Umbilical cord (tissue), 2 donors: ENCODE measurements around the gene MYO1C. TPM values are rescaled to one million over a fixed set of nuclear protein-coding genes. Genes with fewer than 3 reads are reported as not detected.
"Not testable (repeated sequence)": the region's sequence is repeated elsewhere in the genome, so short reads cannot be mapped to it uniquely, and the experiment has no call there.

Experiments
- DNase-seq: peaks from one replicate; pipeline ENCODE4 v3.0.0-alpha.2; 2015; ENCODE audit warnings: low spot score
- total RNA-seq: library from RNA; depleted of rRNA; stranded (reverse); fragments of >200 nt; gene quantifications from one replicate; pipeline ENCODE4 v1.2.3, GENCODE V29; 2014; ENCODE audit warnings: low replicate concordance; ENCODE audit not compliant: insufficient read depth

Gene MYO1C
- total RNA-seq, 1 donor from 2014 or later: 90.5 TPM

- no peak for DNase-seq
These were observed 30.0 kb downstream of the MYO1C start for GRCh38 chr17:1462164-1463112.

DNA sequence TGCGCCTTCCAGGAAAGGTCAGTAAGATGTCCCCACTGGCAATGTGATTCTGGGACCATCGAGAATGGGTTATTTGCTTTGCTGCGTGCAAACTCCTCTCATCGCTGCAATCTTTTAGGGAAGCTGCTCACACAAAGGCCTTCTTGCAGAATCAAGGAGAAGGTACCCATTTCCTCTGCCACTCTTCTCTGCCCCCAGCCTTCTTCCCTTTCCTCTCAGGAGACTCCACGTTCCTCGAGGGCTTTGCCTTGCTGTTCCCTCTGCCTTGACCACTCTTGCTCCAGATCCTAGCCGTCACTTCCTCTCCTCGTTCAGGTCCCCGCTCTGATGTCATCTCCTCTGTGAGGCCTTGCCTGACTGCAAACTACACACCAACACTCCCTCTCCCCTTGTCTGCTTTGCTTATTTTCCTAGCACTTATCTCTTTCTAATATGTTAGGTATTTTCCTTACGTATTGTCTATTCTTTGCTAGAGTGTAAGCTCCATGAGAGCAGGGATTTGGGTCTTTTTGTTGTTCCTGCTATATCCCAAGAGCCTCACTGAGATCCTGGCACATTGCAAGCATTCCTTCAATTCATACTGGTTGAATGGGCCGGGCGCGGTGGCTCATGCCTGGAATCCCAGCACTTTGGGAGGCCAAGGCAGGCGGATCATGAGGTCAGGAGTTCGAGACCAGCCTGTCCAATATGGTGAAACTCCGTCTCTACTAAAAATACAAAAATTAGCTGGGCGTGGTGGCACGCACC, 31.1 kb downstream of the MYO1C start:
- DNase-seq: no peak

DNA sequence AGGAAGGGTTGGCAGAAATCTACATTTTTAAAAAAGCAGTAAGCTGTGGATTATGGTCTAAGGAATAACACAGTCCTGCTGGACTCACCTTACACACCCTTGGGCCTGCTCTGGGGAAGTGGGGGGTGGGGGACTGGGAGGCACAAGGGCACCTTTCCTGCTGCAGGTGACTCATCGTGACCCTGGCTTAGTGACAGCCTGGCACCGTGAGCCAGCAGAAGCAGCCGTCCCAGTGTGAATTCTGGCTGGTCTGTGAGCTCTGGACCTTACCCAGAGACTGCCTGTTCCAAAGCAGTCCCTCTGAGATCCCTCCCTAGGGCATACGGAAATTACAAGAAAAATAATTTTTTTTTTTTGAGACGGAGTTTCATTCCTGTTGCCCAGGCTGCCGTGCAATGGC, 32.3 kb downstream of the MYO1C start:
- DNase-seq: no peak

GRCh38 chr17:1455797-1456599, 36.5 kb downstream of the MYO1C start, which contains the start of gene CRK:
TSS of gene CRK (minus strand) at chr17:1456232. CDS start at chr17:1456117, 115 bp downstream.
- DNase-seq: peak; percentile 98

- DNase-seq: peak; percentile 70
These were observed 37.1 kb downstream of the MYO1C start for GRCh38 chr17:1455291-1455796.

DNA sequence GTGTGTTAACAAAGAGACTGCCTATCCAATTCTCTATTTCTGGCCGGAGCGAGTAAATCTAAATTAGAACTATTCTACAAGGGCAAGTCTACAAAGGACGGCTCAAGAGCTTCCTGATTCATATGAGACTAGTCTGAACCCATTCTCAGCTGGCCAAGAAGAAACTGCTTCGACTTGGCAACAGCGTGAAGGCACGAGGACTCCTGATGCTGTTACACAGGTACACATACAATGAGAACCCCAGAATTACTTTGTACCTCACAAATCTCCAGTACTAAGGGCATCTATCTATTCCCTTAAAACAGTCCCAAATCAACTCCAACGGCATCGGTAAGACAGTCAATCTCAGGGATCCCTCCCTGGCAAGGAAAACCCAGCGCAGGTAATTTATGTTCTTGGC, 37.9 kb downstream of the MYO1C start:
- DNase-seq: no peak

- DNase-seq: not testable (repeated sequence)
These were observed 38.8 kb downstream of the MYO1C start for GRCh38 chr17:1453694-1454093.

- DNase-seq: no peak
These were observed 39.6 kb downstream of the MYO1C start for GRCh38 chr17:1452836-1453235.

DNA sequence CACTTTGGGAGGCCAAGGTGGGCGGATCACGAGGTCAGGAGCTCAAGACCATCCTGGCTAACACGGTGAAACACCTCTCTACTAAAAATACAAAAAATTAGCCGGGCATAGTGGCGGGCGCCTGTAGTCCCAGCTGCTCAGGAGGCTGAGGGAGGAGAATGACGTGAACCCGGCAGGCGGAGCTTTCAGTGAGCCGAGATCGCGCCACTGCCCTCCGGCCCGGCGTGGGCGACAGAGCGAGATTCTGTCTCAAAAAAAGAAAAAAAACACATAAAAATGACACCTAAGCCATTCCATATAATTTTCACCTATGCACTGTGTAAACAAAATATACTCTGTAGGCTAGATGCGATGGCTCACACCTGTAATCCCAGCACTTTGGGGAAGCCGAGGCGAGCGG, 42.2 kb downstream of the MYO1C start:
- DNase-seq: not testable (repeated sequence)

DNA sequence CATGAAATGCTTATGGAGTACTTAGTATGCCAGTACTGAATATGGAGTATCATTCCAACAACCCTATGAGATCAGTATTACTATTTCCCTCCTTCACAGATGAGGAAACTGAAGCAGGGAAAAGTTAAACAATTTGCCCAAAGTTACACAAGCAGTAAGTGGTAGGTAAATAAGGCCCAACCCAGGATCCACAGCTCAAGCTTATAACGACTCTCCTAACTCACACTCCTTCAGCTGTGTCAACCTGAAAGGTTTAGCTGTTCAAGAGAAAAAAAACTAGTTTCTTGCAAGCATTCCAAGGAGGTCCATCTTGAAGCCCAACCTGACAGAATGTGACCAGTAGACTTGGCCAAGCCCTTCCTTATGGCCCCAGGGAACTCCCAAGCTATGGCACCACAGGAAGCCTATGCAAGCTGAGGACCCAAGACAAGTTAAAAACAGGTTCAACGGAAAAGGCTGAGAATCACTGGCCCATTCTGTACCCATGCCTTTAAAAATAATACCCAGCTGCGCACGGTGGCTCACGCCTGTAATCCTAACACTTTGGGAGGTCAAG, 43.0 kb downstream of the MYO1C start:
- no peak for DNase-seq

- DNase-seq: no peak
These were observed 45.4 kb downstream of the MYO1C start for GRCh38 chr17:1447052-1447451.

DNA sequence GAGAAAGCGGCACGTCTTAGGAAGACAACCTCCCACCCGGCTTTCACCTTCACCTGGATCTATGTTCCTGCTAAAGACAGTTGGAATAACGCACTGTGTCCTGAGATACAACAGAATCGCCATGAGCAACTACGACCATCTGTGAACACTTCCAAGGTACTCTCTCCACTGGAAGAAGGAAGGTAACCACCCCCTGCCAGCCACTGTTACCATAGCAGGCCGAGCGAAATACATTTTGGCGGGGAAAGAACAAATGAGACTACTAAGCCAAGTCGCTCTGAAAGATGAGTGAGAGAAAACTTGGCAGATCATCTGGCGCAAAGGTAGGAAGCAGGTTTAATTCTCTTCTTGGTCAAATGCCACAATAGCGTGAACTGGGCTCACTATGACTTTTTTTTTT, 46.3 kb downstream of the MYO1C start:
- no peak for DNase-seq

GRCh38 chr17:1445695-1446094, 46.8 kb downstream of the MYO1C start:
- DNase-seq: not testable (repeated sequence)

DNA sequence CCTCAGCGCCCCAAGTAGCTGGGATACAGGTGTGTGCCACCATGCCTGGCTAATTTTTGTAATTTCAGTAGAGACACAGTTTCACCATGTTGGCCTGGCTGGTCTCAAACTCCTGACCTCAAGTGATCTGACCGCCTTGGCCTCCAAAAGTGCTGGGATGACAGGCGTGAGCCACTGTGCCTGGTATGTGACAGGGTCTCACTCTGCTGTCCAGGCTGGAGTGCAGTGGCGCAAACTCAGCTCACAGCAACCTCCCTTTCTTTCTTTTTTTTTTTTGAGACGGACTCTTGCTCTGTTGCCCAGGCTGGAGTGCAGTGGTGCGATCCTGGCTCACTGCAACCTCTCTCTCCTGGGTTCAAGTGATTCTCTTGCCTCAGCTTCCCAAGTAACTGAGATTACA, 49.8 kb downstream of the MYO1C start:
- DNase-seq: not testable (repeated sequence)

- no peak for DNase-seq
These were observed 50.3 kb downstream of the MYO1C start for GRCh38 chr17:1442187-1442586.

GRCh38 chr17:1440921-1441320, 51.6 kb downstream of the MYO1C start:
- DNase-seq: no peak

DNA sequence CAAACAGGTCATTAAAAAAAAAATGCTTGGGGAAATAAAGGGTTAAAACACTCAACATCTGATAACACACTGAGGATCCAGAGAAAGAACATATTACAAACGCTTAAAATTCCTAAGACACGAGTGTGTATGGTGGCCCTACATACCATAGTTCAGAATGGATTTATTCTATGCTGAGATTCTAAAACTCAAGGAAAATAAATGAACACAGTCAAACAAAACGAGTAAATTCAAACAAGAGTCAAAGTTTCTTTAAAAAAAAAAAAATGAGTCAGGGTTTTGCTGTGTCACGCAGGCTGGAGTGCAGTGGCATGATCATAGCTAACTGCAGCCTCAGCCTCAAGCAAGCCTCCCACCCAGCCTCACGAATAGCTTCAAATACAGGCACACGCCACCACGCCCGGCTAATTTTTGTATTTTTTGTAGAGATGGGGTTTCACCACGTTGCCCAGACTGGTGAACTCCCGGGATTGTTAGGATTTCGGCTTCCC, 53.8 kb downstream of the MYO1C start:
- DNase-seq: peak; percentile 33

DNA sequence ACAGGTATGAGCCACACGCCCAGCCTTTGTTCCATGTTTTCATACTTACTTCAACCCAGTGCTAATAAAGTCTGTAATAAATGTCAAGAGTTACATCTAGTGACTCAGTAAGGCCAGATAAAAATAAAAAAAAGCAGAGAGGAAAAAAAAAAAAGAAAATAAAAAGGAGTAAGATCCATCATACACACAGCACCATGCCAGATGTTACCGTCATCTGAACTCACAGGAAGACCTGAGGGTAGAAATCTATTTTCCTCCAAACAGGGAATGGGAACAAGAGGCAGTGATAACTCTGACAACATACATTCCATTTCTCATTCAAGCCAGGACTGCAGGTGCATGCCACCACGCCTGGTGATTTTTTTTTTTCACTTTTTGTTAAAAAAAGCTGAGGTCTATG, 57.2 kb downstream of the MYO1C start:
- no peak for DNase-seq

DNA sequence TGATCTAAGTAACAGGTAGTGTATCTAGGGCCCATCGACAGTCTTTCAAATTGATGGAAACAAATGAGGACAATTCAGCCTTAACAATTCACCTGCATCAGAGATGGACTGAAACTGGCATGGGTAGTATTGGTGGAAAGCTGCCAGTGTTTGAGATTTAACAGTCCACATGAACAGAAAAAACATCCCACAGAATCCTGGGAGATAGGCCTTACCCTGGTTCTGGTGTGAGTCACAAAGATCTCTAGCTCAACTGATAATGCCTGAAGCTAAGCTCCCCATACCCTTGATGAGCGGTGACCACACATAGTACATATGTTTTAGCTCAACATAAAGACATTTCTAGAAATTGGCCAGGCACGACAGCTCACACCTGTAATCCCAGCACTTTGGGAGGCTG, 58.3 kb downstream of the MYO1C start:
- DNase-seq: peak; percentile 73

DNA sequence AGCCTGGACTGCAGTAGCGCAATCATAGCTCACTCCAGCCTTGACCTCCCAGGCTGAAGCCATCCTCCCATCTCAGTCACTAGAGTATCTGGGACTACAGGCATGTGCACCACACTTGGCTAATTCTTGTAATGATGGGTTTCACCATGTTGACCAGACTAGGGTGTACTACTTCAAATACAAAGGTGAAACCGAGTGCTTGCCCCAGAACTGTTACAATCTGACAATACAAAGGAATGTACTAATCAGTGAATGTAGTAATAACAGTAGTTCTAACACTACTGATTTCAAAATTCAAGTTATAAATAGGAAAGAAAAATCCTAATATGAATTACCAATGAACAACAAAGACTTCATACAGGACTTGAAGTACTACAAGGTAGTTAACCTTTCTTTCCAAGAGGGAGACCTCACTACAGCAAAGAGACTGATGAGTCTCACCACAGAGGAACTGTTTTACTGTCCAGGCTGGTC, 60.8 kb downstream of the MYO1C start:
- no peak for DNase-seq
